ENCODE data around the gene KCNK13.

- no peak for TF ChIP-seq CTCF (IDR thresholded peaks at IDR 0.05)
- TF ChIP-seq TCF7L2 (IDR thresholded peaks at IDR 0.05; ENCODE audit: low read depth, low read length): no peak
- no peak for TF ChIP-seq REST (IDR thresholded peaks at IDR 0.05; ENCODE audit: insufficient read depth in 1 of 2, low read depth in 2 of 2, low read length in 1 of 2)
- no peak for TF ChIP-seq POLR2AphosphoS5 (IDR thresholded peaks at IDR 0.05; ENCODE audit: low read depth, low read length)
- TF ChIP-seq SIN3A (IDR thresholded peaks at IDR 0.05; ENCODE audit: borderline replicate concordance, insufficient read depth, low read depth, low read length): no peak
These were observed 41.8 kb upstream of the KCNK13 start for GRCh38 chr14:90019824-90020523.

Data from Panc1 (cell line).